Activated CD4-positive, alpha-beta T cell treated with anti-CD3 and anti-CD28 coated beads, Interleukin-2, amount 50 U/mL, for 1 hour (primary cell): ENCODE results near the gene RBBP4.

Experiments
- DNase-seq: peaks from one replicate; pipeline ENCODE4 v3.0.0-alpha.2; 2020

The RBBP4 gene

GRCh38 chr1:32727876-32728275 lies 76.9 kb downstream of the RBBP4 start:
- no peak for DNase-seq

GRCh38 chr1:32728413-32729077 lies 77.5 kb downstream of the RBBP4 start:
- DNase-seq = no peak

GRCh38 chr1:32729254-32730046 lies 78.4 kb downstream of the RBBP4 start:
- no peak for DNase-seq

- DNase-seq = no peak
Observed at GRCh38 chr1:32733582-32734321, 82.7 kb downstream of the RBBP4 start.
